ENCODE data around the gene BZW2.

The BZW2 gene

DNA sequence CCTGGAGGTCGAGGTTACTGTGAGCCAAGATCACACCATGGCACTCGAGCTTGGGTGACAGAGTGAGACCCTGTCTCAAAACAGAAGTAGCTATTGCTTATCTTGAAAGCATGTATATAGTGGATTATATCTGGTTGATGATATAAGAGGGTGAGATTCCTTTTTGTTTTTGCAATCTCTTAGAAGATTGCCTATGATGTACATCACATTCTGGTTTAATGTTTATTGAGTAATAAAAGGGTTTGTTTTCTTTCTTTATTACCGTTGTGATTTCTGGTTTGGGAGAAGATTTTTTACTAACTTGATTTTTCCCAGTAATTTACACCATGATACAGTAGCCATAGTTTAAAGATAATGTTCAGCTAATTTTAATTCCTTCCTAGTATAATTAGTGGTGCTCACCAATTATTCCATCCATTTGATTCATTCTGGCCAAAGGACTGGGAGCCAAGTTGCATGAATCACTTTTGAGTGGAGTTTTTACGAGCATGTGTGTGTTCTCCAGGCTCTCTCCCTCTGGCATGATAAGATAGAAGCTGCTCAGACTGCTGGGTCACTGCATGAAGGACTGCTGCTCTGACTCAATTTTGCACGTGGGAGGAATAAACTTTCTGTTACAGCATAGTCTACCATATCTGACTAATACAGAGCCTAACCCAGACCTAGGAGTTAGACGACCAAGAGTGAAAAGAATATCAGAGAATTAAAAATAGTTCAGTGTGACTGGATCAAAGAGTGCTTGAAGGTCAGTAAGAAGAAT, 94.1 kb downstream of the BZW2 start:
- peak overlapping the region; percentile 57 for H3K27ac ChIP-seq
- TF ChIP-seq, protein P1, sequence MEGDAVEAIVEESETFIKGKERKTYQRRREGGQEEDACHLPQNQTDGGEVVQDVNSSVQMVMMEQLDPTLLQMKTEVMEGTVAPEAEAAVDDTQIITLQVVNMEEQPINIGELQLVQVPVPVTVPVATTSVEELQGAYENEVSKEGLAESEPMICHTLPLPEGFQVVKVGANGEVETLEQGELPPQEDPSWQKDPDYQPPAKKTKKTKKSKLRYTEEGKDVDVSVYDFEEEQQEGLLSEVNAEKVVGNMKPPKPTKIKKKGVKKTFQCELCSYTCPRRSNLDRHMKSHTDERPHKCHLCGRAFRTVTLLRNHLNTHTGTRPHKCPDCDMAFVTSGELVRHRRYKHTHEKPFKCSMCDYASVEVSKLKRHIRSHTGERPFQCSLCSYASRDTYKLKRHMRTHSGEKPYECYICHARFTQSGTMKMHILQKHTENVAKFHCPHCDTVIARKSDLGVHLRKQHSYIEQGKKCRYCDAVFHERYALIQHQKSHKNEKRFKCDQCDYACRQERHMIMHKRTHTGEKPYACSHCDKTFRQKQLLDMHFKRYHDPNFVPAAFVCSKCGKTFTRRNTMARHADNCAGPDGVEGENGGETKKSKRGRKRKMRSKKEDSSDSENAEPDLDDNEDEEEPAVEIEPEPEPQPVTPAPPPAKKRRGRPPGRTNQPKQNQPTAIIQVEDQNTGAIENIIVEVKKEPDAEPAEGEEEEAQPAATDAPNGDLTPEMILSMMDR (conservative IDR thresholded peaks at IDR 0.05): no peak
- TF ChIP-seq ZFX (IDR thresholded peaks at IDR 0.05): no peak

DNA sequence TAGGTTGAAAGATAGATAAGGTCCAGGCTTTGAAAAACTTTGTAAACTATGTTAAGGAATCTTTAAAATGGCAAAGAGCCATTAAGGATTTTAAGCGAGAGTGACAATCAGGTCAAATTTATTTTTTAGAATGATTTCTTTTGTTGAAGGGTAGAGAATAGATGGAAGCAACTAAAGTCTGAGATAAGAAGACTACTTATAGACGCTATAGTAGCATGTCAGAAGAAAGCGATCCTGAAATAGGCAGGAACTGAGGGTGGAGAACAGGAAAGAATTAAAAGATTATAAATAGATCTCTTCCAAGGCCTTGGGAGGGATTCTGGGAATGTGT, 94.6 kb downstream of the BZW2 start:
- no peak overlapping the region for H3K27ac ChIP-seq
- no peak for TF ChIP-seq ZFX (IDR thresholded peaks at IDR 0.05)

DNA sequence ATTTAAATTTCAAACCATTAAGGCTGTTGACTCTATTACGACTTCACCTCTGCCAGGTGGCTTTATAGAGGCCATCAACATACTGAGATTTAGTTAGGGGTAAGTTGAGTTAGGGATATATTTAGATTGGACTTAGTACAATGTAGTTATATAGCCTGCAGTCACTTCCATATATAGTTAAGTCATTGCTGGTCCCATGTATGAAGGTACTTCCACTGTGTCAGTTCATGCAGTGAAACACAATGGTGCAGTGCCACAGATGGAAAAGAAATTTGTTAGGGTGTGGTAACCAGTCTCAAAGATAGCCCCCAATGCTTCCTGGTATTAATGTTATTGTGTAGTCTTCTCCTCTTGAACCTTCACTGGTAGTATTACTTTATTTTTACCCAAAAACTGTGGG, 95.0 kb downstream of the BZW2 start:
- no peak for TF ChIP-seq ZFX (IDR thresholded peaks at IDR 0.05)
- TF ChIP-seq, protein P1 (conservative IDR thresholded peaks at IDR 0.05): no peak
- no peak overlapping the region for H3K27ac ChIP-seq

DNA sequence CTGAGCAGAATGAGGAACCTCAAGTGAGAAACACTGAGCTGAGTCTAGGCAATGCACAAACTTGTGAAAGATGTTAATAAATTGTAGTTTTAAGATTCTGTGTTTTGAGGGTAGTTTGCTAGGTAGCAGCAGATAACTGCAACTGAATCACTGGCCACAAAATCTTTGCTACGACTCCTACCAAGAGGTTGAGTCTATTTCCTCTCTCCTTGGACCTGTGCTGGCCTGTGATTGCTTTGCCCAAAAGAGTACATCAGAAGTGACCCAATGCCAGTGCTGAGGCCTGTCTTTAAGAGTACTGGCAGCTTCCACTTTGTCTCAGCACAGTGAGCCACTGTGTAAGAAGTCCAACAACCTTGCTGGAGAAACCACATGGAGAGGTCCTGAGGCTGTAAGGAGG, 95.7 kb downstream of the BZW2 start:
- no peak for TF ChIP-seq ZFX (IDR thresholded peaks at IDR 0.05)
- TF ChIP-seq, protein P1 (conservative IDR thresholded peaks at IDR 0.05): no peak
- peak overlapping the region; percentile 5; the same call in 1 of the 2 replicates for H3K27ac ChIP-seq

DNA sequence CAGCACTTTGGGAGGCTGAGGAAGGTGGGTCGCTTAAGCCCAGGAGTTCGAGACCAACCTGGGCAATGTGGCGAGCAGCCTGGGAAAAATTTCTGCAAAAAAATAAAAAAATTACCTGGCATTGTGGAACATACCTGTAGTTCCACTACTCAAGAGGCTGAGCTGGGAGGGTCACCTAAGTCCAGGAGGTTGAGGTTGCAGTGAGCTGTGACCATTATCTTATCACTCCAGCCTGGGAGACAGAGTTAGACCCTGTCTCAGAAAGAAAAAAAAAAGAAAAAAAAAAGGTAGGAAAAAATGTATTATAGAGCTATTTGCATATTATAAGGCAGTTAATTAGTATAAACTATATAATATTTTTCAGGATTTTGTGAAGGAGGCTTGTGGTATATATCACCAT, 96.6 kb downstream of the BZW2 start:
- no peak for TF ChIP-seq ZFX (IDR thresholded peaks at IDR 0.05)
- TF ChIP-seq, protein P1 (conservative IDR thresholded peaks at IDR 0.05): no peak
- no peak overlapping the region for H3K27ac ChIP-seq

DNA sequence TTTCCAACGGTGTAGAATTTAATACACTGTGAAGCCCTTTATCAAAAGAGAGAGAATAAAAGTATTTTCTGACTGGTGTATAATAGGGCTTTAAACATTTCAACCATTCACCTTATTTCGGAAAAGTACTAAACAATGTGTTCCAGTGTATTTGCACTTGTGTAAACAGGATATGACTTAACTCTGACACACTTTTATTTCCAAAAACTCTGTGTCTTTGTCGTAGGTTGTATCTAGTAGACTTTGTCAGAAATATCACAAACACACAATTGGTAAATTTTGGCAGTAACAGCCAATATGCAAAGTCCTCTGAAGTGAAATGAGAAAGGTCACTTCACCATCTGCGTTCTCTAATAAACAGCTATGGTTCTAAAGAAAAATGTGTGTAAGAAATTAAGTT, 97.3 kb downstream of the BZW2 start:
- H3K27ac ChIP-seq: no peak overlapping the region

DNA sequence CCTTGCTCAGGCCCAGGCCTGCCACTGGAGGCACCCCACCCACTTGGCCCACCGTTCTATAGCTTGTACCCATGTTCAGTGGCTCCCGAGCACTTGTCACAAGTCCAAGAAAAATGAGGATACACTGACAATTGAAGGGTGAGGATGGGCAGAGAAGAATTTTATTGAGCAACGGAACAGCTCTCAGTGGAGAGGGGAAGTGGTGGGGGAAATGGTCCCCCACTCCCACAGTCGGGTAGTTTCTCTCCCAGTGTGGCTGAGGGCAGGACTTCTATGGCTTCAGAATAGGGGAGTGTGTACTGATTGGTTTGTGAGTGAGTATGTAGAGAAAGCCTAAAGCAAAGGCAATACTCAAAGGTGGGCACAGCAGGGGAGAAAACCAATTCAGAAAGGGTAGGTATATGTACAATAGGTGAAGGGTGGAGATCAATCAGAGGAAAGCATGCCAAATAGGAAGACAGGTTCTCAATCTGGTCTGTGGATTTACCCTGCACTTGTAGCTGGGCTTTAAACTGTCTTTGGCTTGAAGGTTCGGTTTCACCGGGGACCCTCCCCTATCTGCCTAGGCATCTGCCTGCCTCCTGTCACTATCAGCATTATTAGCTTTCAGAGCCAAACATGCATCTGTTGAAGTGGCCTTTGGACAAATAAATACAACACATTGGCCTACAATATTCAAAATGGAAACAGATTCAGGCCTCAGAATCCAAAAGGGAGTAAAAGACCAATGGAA, 98.7 kb downstream of the BZW2 start:
- TF ChIP-seq ZFX (IDR thresholded peaks at IDR 0.05): no peak
- TF ChIP-seq, protein P1 (conservative IDR thresholded peaks at IDR 0.05): no peak; the same call in 1 of the 2 replicates
- H3K27ac ChIP-seq: peak overlapping the region; percentile 26

More for the DNA sequence above, 97.3 kb downstream of the BZW2 start:
- TF ChIP-seq, protein P1 (conservative IDR thresholded peaks at IDR 0.05): no peak
- TF ChIP-seq ZFX (IDR thresholded peaks at IDR 0.05): no peak
